Measurements from ENCODE around the gene MGAT5B. TPM values are rescaled to one million over a fixed set of nuclear protein-coding genes. Genes with fewer than 3 reads are reported as not detected.
A peak's percentile ranks its signal among the peaks of the same experiment; 100 is the strongest.
"Not testable (repeated sequence)": the region's sequence is repeated elsewhere in the genome, so short reads cannot be mapped to it uniquely, and the experiment has no call there.

Gene MGAT5B
- total RNA-seq, 1 donor from 2014 or later: 0.26 TPM

- DNase-seq (ENCODE audit: low read depth in 2 of 2): no peak
Measured at GRCh38 chr17:76845541-76846017, 22.6 kb upstream of the MGAT5B start.

GRCh38 chr17:76847031-76847430 is 21.2 kb upstream of the MGAT5B start:
- DNase-seq (ENCODE audit: low read depth in 2 of 2): no peak

GRCh38 chr17:76848670-76849069 is 19.5 kb upstream of the MGAT5B start:
- DNase-seq (ENCODE audit: low read depth in 2 of 2): no peak

GRCh38 chr17:76849160-76849559 is 19.0 kb upstream of the MGAT5B start:
- DNase-seq (ENCODE audit: low read depth in 2 of 2): not testable (repeated sequence)

GRCh38 chr17:76852843-76853242 is 15.4 kb upstream of the MGAT5B start:
- no peak for DNase-seq (ENCODE audit: low read depth in 2 of 2)

- no peak for DNase-seq (ENCODE audit: low read depth in 2 of 2)
Measured at GRCh38 chr17:76855105-76855504, 13.1 kb upstream of the MGAT5B start.

GRCh38 chr17:76862079-76862478 is 6.1 kb upstream of the MGAT5B start:
- DNase-seq (ENCODE audit: low read depth in 2 of 2): no peak

GRCh38 chr17:76862494-76862893 is 5.7 kb upstream of the MGAT5B start:
- no peak for DNase-seq (ENCODE audit: low read depth in 2 of 2)

GRCh38 chr17:76864024-76864423 is 4.2 kb upstream of the MGAT5B start:
- no peak for DNase-seq (ENCODE audit: low read depth in 2 of 2)

- DNase-seq (ENCODE audit: low read depth in 2 of 2): no peak
Measured at GRCh38 chr17:76865174-76865573, 3.0 kb upstream of the MGAT5B start.

- DNase-seq (ENCODE audit: low read depth in 2 of 2): no peak
Measured at GRCh38 chr17:76866203-76866602, 2.0 kb upstream of the MGAT5B start.

GRCh38 chr17:76866774-76867577 is 1.2 kb upstream of the MGAT5B start:
- peak in 1 of 2 donors; percentile 32 for DNase-seq (ENCODE audit: low read depth in 2 of 2)

GRCh38 chr17:76867578-76868175 is 527 bp upstream of the MGAT5B start:
- peak in 1 of 2 donors; percentile 17 for DNase-seq (ENCODE audit: low read depth in 2 of 2)

- DNase-seq (ENCODE audit: low read depth in 2 of 2): no peak
Measured at GRCh38 chr17:76868669-76869495, 678 bp downstream of the MGAT5B start.

- no peak for DNase-seq (ENCODE audit: low read depth in 2 of 2)
Measured at GRCh38 chr17:76869496-76870376, 1.5 kb downstream of the MGAT5B start.

- DNase-seq (ENCODE audit: low read depth in 2 of 2): peak in 1 of 2 donors; percentile 16
Measured at GRCh38 chr17:76870377-76870714, 2.1 kb downstream of the MGAT5B start.

GRCh38 chr17:76871668-76872067 is 3.5 kb downstream of the MGAT5B start:
- DNase-seq (ENCODE audit: low read depth in 2 of 2): no peak

- peak in 1 of 2 donors; percentile 59 for DNase-seq (ENCODE audit: low read depth in 2 of 2)
Measured at GRCh38 chr17:76872221-76872873, 4.1 kb downstream of the MGAT5B start.

- no peak for DNase-seq (ENCODE audit: low read depth in 2 of 2)
Measured at GRCh38 chr17:76872874-76873221, 4.6 kb downstream of the MGAT5B start.

- DNase-seq (ENCODE audit: low read depth in 2 of 2): no peak
Measured at GRCh38 chr17:76873856-76874255, 5.7 kb downstream of the MGAT5B start.

GRCh38 chr17:76877437-76877836 is 9.2 kb downstream of the MGAT5B start:
- no peak for DNase-seq (ENCODE audit: low read depth in 2 of 2)
